B cell (primary cell): ENCODE results near the gene TRAF3. TPM values are rescaled to one million over a fixed set of nuclear protein-coding genes. Genes with fewer than 3 reads are reported as not detected.

Experiments
- ATAC-seq: fragments of 200-7000 bp; cut with Tn5 transposase; one replicate; pipeline ENCODE4 v1.10.0; 2021; ENCODE audit warnings: low read depth, mild to moderate bottlenecking, moderate number of reproducible peaks, moderate library complexity
- CTCF ChIA-PET: fragments of 350-600 bp; sonication (Branson Sonifier 250); formaldehyde crosslinking; loops from one replicate; lab custom pipeline; 2021; ENCODE audit warnings: antibody characterized with exemption, inconsistent platforms; lab: Charles Lee
- POLR2A ChIA-PET: fragments of 350-600 bp; sonication (Branson Sonifier 250); formaldehyde crosslinking; loops from one replicate; lab custom pipeline; 2021; ENCODE audit warnings: antibody characterized with exemption; lab: Charles Lee
- DNase-seq: peaks from one replicate; pipeline ENCODE4 v3.0.0; 2013
- H2AFZ ChIP-seq: 2 replicates; pipeline ENCODE4 v1.6.1; 2012; ENCODE audit warnings: mild to moderate bottlenecking, low read depth, low read length; ENCODE audit not compliant: insufficient read depth, poor library complexity, severe bottlenecking
- H3K27ac ChIP-seq, 2 donors: 1 replicate in 1 of 2; 2 replicates in 1 of 2; pipeline ENCODE4 v1.5.1; 2012 to 2013; ENCODE audit warnings: low read length in 2 of 2, mild to moderate bottlenecking in 2 of 2, moderate library complexity in 1 of 2
- H3K27me3 ChIP-seq, 4 experiments: fragments of 200-600 bp in 1 of 4; sonication (generic) in 1 of 4; replicated peaks in 1 of 4; 1 replicate in 2 of 4; 2 replicates in 2 of 4; pipeline versions ENCODE4 v1.6.1 to v1.7.0; 2013 to 2016; ENCODE audit warnings: low read length in 3 of 4, mild to moderate bottlenecking in 2 of 4, mixed read lengths in 1 of 4, moderate library complexity in 1 of 4; ENCODE audit not compliant: insufficient read depth in 4 of 4, control insufficient read depth in 3 of 4; ENCODE audit errors: control extremely low read depth in 1 of 4
- H3K36me3 ChIP-seq, 2 experiments: replicated peaks in 1 of 2; 1 replicate in 1 of 2; 2 replicates in 1 of 2; pipeline versions ENCODE4 v1.6.1 to v1.7.1; 2013; ENCODE audit warnings: low read length in 1 of 2; ENCODE audit not compliant: insufficient read depth in 2 of 2, control insufficient read depth in 1 of 2; ENCODE audit errors: control extremely low read depth in 1 of 2, extremely low read depth in 1 of 2
- H3K4me1 ChIP-seq, 2 donors: fragments of 200-600 bp in 1 of 2; sonication (generic) in 1 of 2; 1 replicate in 1 of 2; 2 replicates in 1 of 2; pipeline versions ENCODE4 v1.5.1 to v1.6.1; 2013 to 2017; ENCODE audit warnings: low read length in 2 of 2; ENCODE audit not compliant: control insufficient read depth in 2 of 2, insufficient read depth in 2 of 2
- H3K4me2 ChIP-seq: replicated peaks from 2 replicates; pipeline ENCODE3; 2012; ENCODE audit warnings: mild to moderate bottlenecking, low read depth, low read length; ENCODE audit not compliant: poor library complexity, severe bottlenecking
- H3K4me3 ChIP-seq, 5 experiments: fragments of 200-600 bp in 1 of 5; sonication (generic) in 1 of 5; 1 replicate in 3 of 5; 2 replicates in 2 of 5; pipeline versions ENCODE4 v1.5.1 to v1.7.0; 2011 to 2016; ENCODE audit warnings: low read length in 4 of 5, mild to moderate bottlenecking in 4 of 5, low read depth in 2 of 5, control low read depth in 1 of 5, moderate library complexity in 1 of 5; ENCODE audit not compliant: insufficient read depth in 1 of 5; ENCODE audit errors: control extremely low read depth in 1 of 5, extremely low read depth in 1 of 5
- H3K79me2 ChIP-seq: fragments of 200-600 bp; sonication (generic); one replicate; pipeline ENCODE4 v1.6.0; 2016; ENCODE audit warnings: low read length; ENCODE audit not compliant: control insufficient read depth, insufficient read depth
- H3K9ac ChIP-seq: fragments of 200-600 bp; sonication (generic); 2 replicates; pipeline ENCODE4 v1.6.1; 2017; ENCODE audit warnings: mild to moderate bottlenecking, low read length, moderate library complexity
- H3K9me3 ChIP-seq, 3 donors: one replicate each; pipeline versions ENCODE4 v1.6.1 to v1.7.1; 2013; ENCODE audit warnings: low read length in 2 of 3; ENCODE audit not compliant: control insufficient read depth in 2 of 3, insufficient read depth in 1 of 3; ENCODE audit errors: control extremely low read depth in 1 of 3
- H4K20me1 ChIP-seq: 2 replicates; pipeline ENCODE4 v1.6.0; 2012; ENCODE audit warnings: mild to moderate bottlenecking, low read length; ENCODE audit not compliant: insufficient read depth, control insufficient read depth, poor library complexity, severe bottlenecking
- H3K27ac Mint-ChIP-seq: one replicate; pipeline ENCODE4 v1.8.0; 2021; ENCODE audit warnings: mixed read lengths
- H3K27me3 Mint-ChIP-seq: one replicate; pipeline ENCODE4 v1.8.0; 2021; ENCODE audit warnings: mixed read lengths
- H3K4me1 Mint-ChIP-seq: one replicate; pipeline ENCODE4 v1.8.0; 2021; ENCODE audit warnings: mixed read lengths
- H3K4me3 Mint-ChIP-seq: one replicate; pipeline ENCODE4 v1.8.0; 2021; ENCODE audit warnings: mixed read lengths
- H3K9me3 Mint-ChIP-seq: one replicate; pipeline ENCODE4 v1.8.0; 2022; ENCODE audit warnings: mixed read lengths; ENCODE audit not compliant: insufficient read depth
- EZH2 ChIP-seq: IDR thresholded peaks from 2 replicates; pipeline ENCODE4 v1.6.1; 2012; ENCODE audit warnings: borderline replicate concordance, low read depth, mild to moderate bottlenecking, moderate library complexity, low read length; ENCODE audit not compliant: insufficient read depth, poor library complexity, severe bottlenecking
- whole genome bisulfite sequencing: methylation state at CpG from one replicate; pipeline ENCODE4 v1.1.5; 2013; ENCODE audit warnings: missing lambda C conversion rate; ENCODE audit not compliant: insufficient coverage; 5-methylcytosine and 5-hydroxymethylcytosine counted together
- intact Hi-C: fragments of 100-400 bp; cut with micrococcal nuclease; formaldehyde crosslinking; loops from one replicate; pipeline ENCODE4 v1.10.0; 2022
- polyA plus RNA-seq: library from polyadenylated mRNA; depleted of rRNA; stranded (reverse); fragments of >200 nt; gene quantifications from 2 replicates; pipeline ENCODE4 v1.2.3, GENCODE V29; 2012
- total RNA-seq, 2 donors: library from RNA; stranded (reverse); fragments of 120-200 nt in 1 of 2; gene quantifications; 1 replicate in 1 of 2; 2 replicates in 1 of 2; pipeline versions ENCODE4 v1.2.3 to v1.2.4, GENCODE V29; 2013 to 2022
- TF ChIP-seq, protein P1 (sequence below): fragments of 200-600 bp; IDR thresholded peaks from one replicate; pipeline ENCODE4 v1.8.0; 2022; ENCODE audit warnings: antibody characterized with exemption, mild to moderate bottlenecking

TRAF3 gene
- total and polyA plus RNA-seq, 2 donors (not counting 1 experiment from before 2014, with no cell fraction given): 42.8 to 89.8 TPM

DNA sequence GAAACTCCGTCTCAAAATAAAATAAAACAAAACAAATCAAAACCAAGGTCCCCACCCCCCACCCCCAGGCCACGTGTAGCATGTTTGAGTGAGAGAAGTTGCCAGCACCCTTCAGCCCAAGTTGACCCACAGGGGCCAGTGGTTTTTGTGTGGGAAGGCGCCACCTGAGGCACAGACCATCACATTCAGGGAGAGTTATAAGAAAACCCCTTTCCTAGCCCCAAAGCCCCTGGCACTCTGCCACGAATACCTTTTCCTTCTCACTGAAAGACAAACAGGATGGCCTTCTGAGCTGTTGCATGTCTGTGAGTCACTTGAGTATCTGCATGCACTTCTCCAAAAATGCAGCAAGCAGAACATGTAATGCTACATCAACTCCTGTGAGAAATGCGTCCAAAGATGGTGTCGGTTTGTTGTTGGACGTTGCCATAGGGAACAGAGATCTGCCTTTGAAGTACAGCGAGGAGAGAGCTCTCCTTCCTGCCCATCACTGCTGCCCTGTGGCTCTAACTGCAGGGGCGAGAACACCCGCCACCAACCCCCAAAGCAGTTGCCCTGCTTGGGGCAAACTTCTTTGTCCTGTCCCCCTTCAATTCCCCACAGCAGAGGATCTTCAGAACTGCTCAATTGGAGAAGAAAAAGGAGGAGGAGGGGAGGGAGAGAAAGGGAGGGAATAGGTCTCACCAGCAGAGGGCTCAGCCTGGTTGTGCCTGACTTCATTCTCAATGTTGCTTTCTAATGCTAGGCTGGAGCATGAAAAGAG lies 2.7 kb upstream of the TRAF3 start:
- Histone ChIP-seq H3K9ac (no peak overlapping the region), H2AFZ (peak overlapping the region; percentile 46), H3K79me2 (peaks cover 28% of the 10 kb centered on the region), H3K4me2 (peak overlapping the region; percentile 54), H4K20me1 (peaks cover 15% of the 10 kb centered on the region), H3K36me3 (peaks cover 0 to 2% of the 10 kb centered on the region in 2 experiments), H3K27ac (peak overlapping the region; percentile 95 to 97), H3K4me3 (no peak overlapping the region), H3K9me3 (no peaks in the 10 kb centered on the region), H3K4me1 (peaks cover 54 to 67% of the 10 kb centered on the region in 2 donors), H3K27me3 (no peaks in the 10 kb centered on the region)
- peaks cover 59% of the 10 kb centered on the region for H3K4me1 Mint-ChIP-seq
- intact Hi-C loops: loop anchor here (1.0 to 10.0 kb wide), 4 partner anchors 127 to 1073 kb away; partner anchors contain the start of genes CDC42BPB and PPP1R13B
- ChIA-PET CTCF (interaction anchor here (0.6 to 3.0 kb wide), 23 partner anchors 10 to 143 kb away, joined by 3 to 18 read pairs (median 4); no protein-coding TSS in a partner anchor), POLR2A (interaction anchor here (0.7 to 2.3 kb wide), 2 partner anchors 24 to 30 kb away, joined by 4 to 7 read pairs; no protein-coding TSS in a partner anchor)
- WGBS: 44% methylated on average over 5 of the region's 10 CpGs
- no peak for TF ChIP-seq EZH2
- TF ChIP-seq, protein P1, sequence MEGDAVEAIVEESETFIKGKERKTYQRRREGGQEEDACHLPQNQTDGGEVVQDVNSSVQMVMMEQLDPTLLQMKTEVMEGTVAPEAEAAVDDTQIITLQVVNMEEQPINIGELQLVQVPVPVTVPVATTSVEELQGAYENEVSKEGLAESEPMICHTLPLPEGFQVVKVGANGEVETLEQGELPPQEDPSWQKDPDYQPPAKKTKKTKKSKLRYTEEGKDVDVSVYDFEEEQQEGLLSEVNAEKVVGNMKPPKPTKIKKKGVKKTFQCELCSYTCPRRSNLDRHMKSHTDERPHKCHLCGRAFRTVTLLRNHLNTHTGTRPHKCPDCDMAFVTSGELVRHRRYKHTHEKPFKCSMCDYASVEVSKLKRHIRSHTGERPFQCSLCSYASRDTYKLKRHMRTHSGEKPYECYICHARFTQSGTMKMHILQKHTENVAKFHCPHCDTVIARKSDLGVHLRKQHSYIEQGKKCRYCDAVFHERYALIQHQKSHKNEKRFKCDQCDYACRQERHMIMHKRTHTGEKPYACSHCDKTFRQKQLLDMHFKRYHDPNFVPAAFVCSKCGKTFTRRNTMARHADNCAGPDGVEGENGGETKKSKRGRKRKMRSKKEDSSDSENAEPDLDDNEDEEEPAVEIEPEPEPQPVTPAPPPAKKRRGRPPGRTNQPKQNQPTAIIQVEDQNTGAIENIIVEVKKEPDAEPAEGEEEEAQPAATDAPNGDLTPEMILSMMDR: peak; percentile 75
- DNase-seq (peak; percentile 90), ATAC-seq (peak; percentile 19)
- H3K9me3 Mint-ChIP-seq: no peaks in the 10 kb centered on the region
- peak overlapping the region; percentile 81 for H3K4me3 Mint-ChIP-seq
- no peaks in the 10 kb centered on the region for H3K27me3 Mint-ChIP-seq
- peak overlapping the region; percentile 98 for H3K27ac Mint-ChIP-seq
